ENCODE results near the gene H3-3A.

Gene H3-3A

GRCh38 chr1:226047495-226047894 lies 15.0 kb upstream of the H3-3A start:
- no peak overlapping the region for H3K27ac ChIP-seq (ENCODE audit: low read depth, low read length)
- H3K36me3 ChIP-seq (ENCODE audit: control insufficient read depth, insufficient read depth, low read length): no peaks in the 10 kb centered on the region
- H3K9ac ChIP-seq (ENCODE audit: low read length): no peak overlapping the region
- no peak overlapping the region for H2BK120ac ChIP-seq (ENCODE audit: low read depth, low read length)
- H2BK5ac ChIP-seq (ENCODE audit: low read length): no peak overlapping the region
- no peak overlapping the region for H4K8ac ChIP-seq (ENCODE audit: low read depth, low read length)
- no peak overlapping the region for H4K5ac ChIP-seq (ENCODE audit: low read length)
- H3K79me1 ChIP-seq (ENCODE audit: low read length): no peaks in the 10 kb centered on the region
- WGBS (ENCODE audit: extremely low coverage, insufficient coverage, low lambda C conversion rate): no CpG with 5 or more reads among the region's 1 CpG
- H3K4ac ChIP-seq (ENCODE audit: low read depth, low read length): no peak overlapping the region
- H3K56ac ChIP-seq (ENCODE audit: low read length): no peak overlapping the region
- no peak for DNase-seq
- H2AK5ac ChIP-seq (ENCODE audit: low read length): no peak overlapping the region
- H3K4me3 ChIP-seq (ENCODE audit: low read length): no peak overlapping the region
- H3K4me2 ChIP-seq (ENCODE audit: low read length): no peak overlapping the region
- no peaks in the 10 kb centered on the region for H3K27me3 ChIP-seq (ENCODE audit: insufficient read depth, low read length, poor library complexity)
- H3K23ac ChIP-seq (ENCODE audit: low read length): no peak overlapping the region
- no peaks in the 10 kb centered on the region for H3K4me1 ChIP-seq (ENCODE audit: control insufficient read depth, low read depth, low read length)
- no peak overlapping the region for H3K18ac ChIP-seq (ENCODE audit: low read length)
- H2BK15ac ChIP-seq (replicated peaks; ENCODE audit: low read depth): no peak overlapping the region
- no peaks in the 10 kb centered on the region for H3K79me2 ChIP-seq (ENCODE audit: control insufficient read depth, insufficient read depth, low read length)

- H3K4me1 ChIP-seq (ENCODE audit: control insufficient read depth, low read depth, low read length): no peaks in the 10 kb centered on the region
- H3K56ac ChIP-seq (ENCODE audit: low read length): no peak overlapping the region
- H2BK120ac ChIP-seq (ENCODE audit: low read depth, low read length): no peak overlapping the region
- H3K4me3 ChIP-seq (ENCODE audit: low read length): no peak overlapping the region
- no peaks in the 10 kb centered on the region for H3K27me3 ChIP-seq (ENCODE audit: insufficient read depth, low read length, poor library complexity)
- no peak overlapping the region for H3K27ac ChIP-seq (ENCODE audit: low read depth, low read length)
- H2BK5ac ChIP-seq (ENCODE audit: low read length): no peak overlapping the region
- H4K5ac ChIP-seq (ENCODE audit: low read length): no peak overlapping the region
- no peak overlapping the region for H2BK15ac ChIP-seq (replicated peaks; ENCODE audit: low read depth)
- H3K79me2 ChIP-seq (ENCODE audit: control insufficient read depth, insufficient read depth, low read length): no peaks in the 10 kb centered on the region
- no peak overlapping the region for H3K9ac ChIP-seq (ENCODE audit: low read length)
- no peak overlapping the region for H3K4me2 ChIP-seq (ENCODE audit: low read length)
- H3K36me3 ChIP-seq (ENCODE audit: control insufficient read depth, insufficient read depth, low read length): no peaks in the 10 kb centered on the region
- H3K23ac ChIP-seq (ENCODE audit: low read length): no peak overlapping the region
- DNase-seq: no peak
- no peak overlapping the region for H3K4ac ChIP-seq (ENCODE audit: low read depth, low read length)
- no peak overlapping the region for H3K18ac ChIP-seq (ENCODE audit: low read length)
- no CpG with 5 or more reads among the region's 1 CpG for WGBS (ENCODE audit: extremely low coverage, insufficient coverage, low lambda C conversion rate)
- no peak overlapping the region for H4K8ac ChIP-seq (ENCODE audit: low read depth, low read length)
- H2AK5ac ChIP-seq (ENCODE audit: low read length): no peak overlapping the region
- H3K79me1 ChIP-seq (ENCODE audit: low read length): no peaks in the 10 kb centered on the region
Observed at GRCh38 chr1:226048886-226049285, 13.6 kb upstream of the H3-3A start.

- no peak overlapping the region for H3K56ac ChIP-seq (ENCODE audit: low read length)
- H4K5ac ChIP-seq (ENCODE audit: low read length): no peak overlapping the region
- H3K9ac ChIP-seq (ENCODE audit: low read length): no peak overlapping the region
- no peak overlapping the region for H2BK15ac ChIP-seq (replicated peaks; ENCODE audit: low read depth)
- no peaks in the 10 kb centered on the region for H3K36me3 ChIP-seq (ENCODE audit: control insufficient read depth, insufficient read depth, low read length)
- H2BK5ac ChIP-seq (ENCODE audit: low read length): no peak overlapping the region
- no peaks in the 10 kb centered on the region for H3K79me2 ChIP-seq (ENCODE audit: control insufficient read depth, insufficient read depth, low read length)
- no peak overlapping the region for H3K23ac ChIP-seq (ENCODE audit: low read length)
- no peak overlapping the region for H2AK5ac ChIP-seq (ENCODE audit: low read length)
- peaks cover 4% of the 10 kb centered on the region for H3K4me1 ChIP-seq (ENCODE audit: control insufficient read depth, low read depth, low read length)
- H3K79me1 ChIP-seq (ENCODE audit: low read length): no peaks in the 10 kb centered on the region
- H4K8ac ChIP-seq (ENCODE audit: low read depth, low read length): no peak overlapping the region
- H3K18ac ChIP-seq (ENCODE audit: low read length): no peak overlapping the region
- no peak overlapping the region for H3K4me3 ChIP-seq (ENCODE audit: low read length)
- no peaks in the 10 kb centered on the region for H3K27me3 ChIP-seq (ENCODE audit: insufficient read depth, low read length, poor library complexity)
- no peak overlapping the region for H3K4me2 ChIP-seq (ENCODE audit: low read length)
- no peak overlapping the region for H3K4ac ChIP-seq (ENCODE audit: low read depth, low read length)
- WGBS (ENCODE audit: extremely low coverage, insufficient coverage, low lambda C conversion rate): no CpG with 5 or more reads among the region's 4 CpGs
- no peak overlapping the region for H3K27ac ChIP-seq (ENCODE audit: low read depth, low read length)
- DNase-seq: no peak
- no peak overlapping the region for H2BK120ac ChIP-seq (ENCODE audit: low read depth, low read length)
Observed at GRCh38 chr1:226050133-226050532, 12.4 kb upstream of the H3-3A start.

GRCh38 chr1:226051365-226051764 lies 11.2 kb upstream of the H3-3A start:
- no peaks in the 10 kb centered on the region for H3K36me3 ChIP-seq (ENCODE audit: control insufficient read depth, insufficient read depth, low read length)
- no peak overlapping the region for H2AK5ac ChIP-seq (ENCODE audit: low read length)
- H3K27ac ChIP-seq (ENCODE audit: low read depth, low read length): no peak overlapping the region
- H3K4me2 ChIP-seq (ENCODE audit: low read length): no peak overlapping the region
- H3K56ac ChIP-seq (ENCODE audit: low read length): no peak overlapping the region
- H3K18ac ChIP-seq (ENCODE audit: low read length): no peak overlapping the region
- no peaks in the 10 kb centered on the region for H3K79me2 ChIP-seq (ENCODE audit: control insufficient read depth, insufficient read depth, low read length)
- no peak overlapping the region for H4K8ac ChIP-seq (ENCODE audit: low read depth, low read length)
- H2BK5ac ChIP-seq (ENCODE audit: low read length): no peak overlapping the region
- peaks cover 4% of the 10 kb centered on the region for H3K4me1 ChIP-seq (ENCODE audit: control insufficient read depth, low read depth, low read length)
- no peak overlapping the region for H3K4ac ChIP-seq (ENCODE audit: low read depth, low read length)
- no peak overlapping the region for H3K4me3 ChIP-seq (ENCODE audit: low read length)
- H3K79me1 ChIP-seq (ENCODE audit: low read length): no peaks in the 10 kb centered on the region
- H2BK15ac ChIP-seq (replicated peaks; ENCODE audit: low read depth): no peak overlapping the region
- no CpG with 5 or more reads among the region's 2 CpGs for WGBS (ENCODE audit: extremely low coverage, insufficient coverage, low lambda C conversion rate)
- H2BK120ac ChIP-seq (ENCODE audit: low read depth, low read length): no peak overlapping the region
- no peak overlapping the region for H4K5ac ChIP-seq (ENCODE audit: low read length)
- no peak for DNase-seq
- no peaks in the 10 kb centered on the region for H3K27me3 ChIP-seq (ENCODE audit: insufficient read depth, low read length, poor library complexity)
- no peak overlapping the region for H3K23ac ChIP-seq (ENCODE audit: low read length)
- H3K9ac ChIP-seq (ENCODE audit: low read length): no peak overlapping the region

GRCh38 chr1:226052061-226052460 lies 10.5 kb upstream of the H3-3A start:
- Histone ChIP-seq H4K5ac (ENCODE audit: low read length) (no peak overlapping the region), H2AK5ac (ENCODE audit: low read length) (no peak overlapping the region), H3K27ac (ENCODE audit: low read depth, low read length) (no peak overlapping the region), H3K9ac (ENCODE audit: low read length) (no peak overlapping the region), H3K4me2 (ENCODE audit: low read length) (no peak overlapping the region), H2BK120ac (ENCODE audit: low read depth, low read length) (no peak overlapping the region), H3K56ac (ENCODE audit: low read length) (no peak overlapping the region), H3K79me1 (ENCODE audit: low read length) (no peaks in the 10 kb centered on the region), H3K4me1 (ENCODE audit: control insufficient read depth, low read depth, low read length) (peaks cover 4% of the 10 kb centered on the region), H2BK5ac (ENCODE audit: low read length) (no peak overlapping the region), H3K4ac (ENCODE audit: low read depth, low read length) (no peak overlapping the region), H4K8ac (ENCODE audit: low read depth, low read length) (no peak overlapping the region), H3K4me3 (ENCODE audit: low read length) (no peak overlapping the region), H3K79me2 (ENCODE audit: control insufficient read depth, insufficient read depth, low read length) (no peaks in the 10 kb centered on the region), H3K23ac (ENCODE audit: low read length) (no peak overlapping the region), H2BK15ac (replicated peaks; ENCODE audit: low read depth) (no peak overlapping the region), H3K27me3 (ENCODE audit: insufficient read depth, low read length, poor library complexity) (no peaks in the 10 kb centered on the region), H3K36me3 (ENCODE audit: control insufficient read depth, insufficient read depth, low read length) (no peaks in the 10 kb centered on the region), H3K18ac (ENCODE audit: low read length) (no peak overlapping the region)
- DNase-seq: no peak
- no CpG with 5 or more reads among the region's 1 CpG for WGBS (ENCODE audit: extremely low coverage, insufficient coverage, low lambda C conversion rate)

- DNase-seq: no peak
- no peak overlapping the region for H3K9ac ChIP-seq (ENCODE audit: low read length)
- no peak overlapping the region for H2BK15ac ChIP-seq (replicated peaks; ENCODE audit: low read depth)
- H3K4ac ChIP-seq (ENCODE audit: low read depth, low read length): no peak overlapping the region
- H2BK120ac ChIP-seq (ENCODE audit: low read depth, low read length): no peak overlapping the region
- no peak overlapping the region for H4K8ac ChIP-seq (ENCODE audit: low read depth, low read length)
- H3K23ac ChIP-seq (ENCODE audit: low read length): no peak overlapping the region
- no peak overlapping the region for H3K27ac ChIP-seq (ENCODE audit: low read depth, low read length)
- H3K4me1 ChIP-seq (ENCODE audit: control insufficient read depth, low read depth, low read length): peaks cover 4% of the 10 kb centered on the region
- H4K5ac ChIP-seq (ENCODE audit: low read length): no peak overlapping the region
- H3K27me3 ChIP-seq (ENCODE audit: insufficient read depth, low read length, poor library complexity): no peaks in the 10 kb centered on the region
- H3K4me3 ChIP-seq (ENCODE audit: low read length): no peak overlapping the region
- H3K18ac ChIP-seq (ENCODE audit: low read length): no peak overlapping the region
- peak overlapping the region; percentile 30 for H3K56ac ChIP-seq (ENCODE audit: low read length)
- no CpG with 5 or more reads among the region's 6 CpGs for WGBS (ENCODE audit: extremely low coverage, insufficient coverage, low lambda C conversion rate)
- no peaks in the 10 kb centered on the region for H3K79me1 ChIP-seq (ENCODE audit: low read length)
- H2BK5ac ChIP-seq (ENCODE audit: low read length): no peak overlapping the region
- no peak overlapping the region for H3K4me2 ChIP-seq (ENCODE audit: low read length)
- H3K79me2 ChIP-seq (ENCODE audit: control insufficient read depth, insufficient read depth, low read length): no peaks in the 10 kb centered on the region
- no peaks in the 10 kb centered on the region for H3K36me3 ChIP-seq (ENCODE audit: control insufficient read depth, insufficient read depth, low read length)
- no peak overlapping the region for H2AK5ac ChIP-seq (ENCODE audit: low read length)
Observed at GRCh38 chr1:226054519-226055327, 7.8 kb upstream of the H3-3A start.

All from mesendoderm (in vitro differentiated cells).